ENCODE measurements around the gene GDF7.

Gene GDF7

DNA sequence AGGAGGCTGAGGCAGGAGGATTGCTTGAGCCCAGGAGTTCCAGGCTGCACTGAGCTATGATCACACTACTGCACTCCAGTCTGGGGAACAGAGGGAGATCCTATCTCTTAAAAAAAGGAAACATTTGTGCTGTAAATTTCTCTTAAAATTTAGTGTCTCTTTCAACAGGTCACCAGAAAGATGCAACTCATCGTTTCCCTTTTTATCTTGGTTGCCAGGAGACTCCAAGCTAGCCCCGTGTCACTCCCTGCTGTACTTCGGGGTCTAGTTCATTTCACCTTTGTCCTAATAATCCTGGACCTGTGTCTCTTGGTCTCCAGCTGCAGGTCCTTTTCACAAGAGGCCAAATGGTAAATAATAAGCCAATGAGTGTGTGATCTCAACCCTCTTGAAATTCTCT lies 23.1 kb upstream of the GDF7 start:
- Histone ChIP-seq H3K9me3 (no peaks in the 10 kb centered on the region), H3K36me3 (peaks cover 79% of the 10 kb centered on the region), H3K4me1 (ENCODE audit: control insufficient read depth in 1 of 2, insufficient read depth in 1 of 2, low read depth in 1 of 2, low read length in 1 of 2) (peaks cover under 1 to 7% of the 10 kb centered on the region in 2 experiments), H3K4me3 (ENCODE audit: low read depth in 1 of 2, low read length in 1 of 2) (no peak overlapping the region), H3K27me3 (no peaks in the 10 kb centered on the region), H3K27ac (no peak overlapping the region)
- no peak for TF ChIP-seq CTCF (IDR thresholded peaks at IDR 0.05)

DNA sequence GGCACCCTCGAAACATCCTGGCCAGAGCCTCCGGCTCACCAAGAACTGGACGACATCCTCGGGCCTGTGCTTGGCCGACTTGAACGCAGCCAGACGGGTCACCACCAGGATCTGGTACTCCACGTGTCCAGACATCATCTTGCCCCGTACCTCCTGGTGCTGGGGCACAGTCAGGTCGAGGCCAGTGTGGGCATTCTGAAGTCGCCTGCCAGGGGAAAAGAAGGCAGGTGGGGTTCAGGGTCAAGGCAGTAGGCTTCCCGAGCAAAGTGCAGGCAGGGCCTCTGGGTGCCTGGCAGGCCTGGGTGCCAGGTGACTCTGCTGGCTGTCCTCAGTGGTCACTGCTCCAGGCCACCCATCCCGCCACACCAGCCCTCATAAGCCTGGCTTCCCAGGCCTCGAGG lies 21.6 kb upstream of the GDF7 start:
- no peak overlapping the region for H3K27ac ChIP-seq
- no peak for TF ChIP-seq CTCF (IDR thresholded peaks at IDR 0.05)
- no peaks in the 10 kb centered on the region for H3K9me3 ChIP-seq
- peaks cover 64% of the 10 kb centered on the region for H3K36me3 ChIP-seq
- no peak overlapping the region for H3K4me3 ChIP-seq (ENCODE audit: low read depth in 1 of 2, low read length in 1 of 2)
- no peaks in the 10 kb centered on the region for H3K27me3 ChIP-seq
- peaks cover 15 to 22% of the 10 kb centered on the region in 2 experiments for H3K4me1 ChIP-seq (ENCODE audit: control insufficient read depth in 1 of 2, insufficient read depth in 1 of 2, low read depth in 1 of 2, low read length in 1 of 2)

DNA sequence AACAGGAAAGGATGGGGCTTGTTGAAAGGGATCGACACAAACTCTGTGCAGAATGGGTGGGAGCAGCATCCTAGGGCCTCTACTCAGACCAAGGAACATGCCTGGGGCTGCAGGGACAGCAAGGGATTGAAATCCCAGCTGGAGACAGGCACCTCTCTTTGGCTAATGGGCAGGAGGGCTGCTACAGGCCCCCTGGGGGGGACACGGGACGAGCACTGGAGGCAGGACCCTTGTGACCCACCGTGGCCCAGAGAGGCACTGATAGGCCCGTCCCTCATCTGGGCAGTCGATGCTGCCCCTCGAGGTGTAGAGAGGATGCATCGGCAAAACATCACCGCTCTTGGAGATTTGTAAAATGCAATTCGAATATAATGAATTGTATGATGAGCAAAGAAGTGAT lies 21.2 kb upstream of the GDF7 start:
- H3K4me3 ChIP-seq (ENCODE audit: low read depth in 1 of 2, low read length in 1 of 2), result no peak overlapping the region
- no peaks in the 10 kb centered on the region for H3K9me3 ChIP-seq
- H3K27me3 ChIP-seq, result no peaks in the 10 kb centered on the region
- TF ChIP-seq CTCF (IDR thresholded peaks at IDR 0.05), result no peak
- H3K27ac ChIP-seq, result no peak overlapping the region
- H3K4me1 ChIP-seq (ENCODE audit: control insufficient read depth in 1 of 2, insufficient read depth in 1 of 2, low read depth in 1 of 2, low read length in 1 of 2), result peaks cover 18 to 24% of the 10 kb centered on the region in 2 experiments
- H3K36me3 ChIP-seq, result peaks cover 60% of the 10 kb centered on the region

DNA sequence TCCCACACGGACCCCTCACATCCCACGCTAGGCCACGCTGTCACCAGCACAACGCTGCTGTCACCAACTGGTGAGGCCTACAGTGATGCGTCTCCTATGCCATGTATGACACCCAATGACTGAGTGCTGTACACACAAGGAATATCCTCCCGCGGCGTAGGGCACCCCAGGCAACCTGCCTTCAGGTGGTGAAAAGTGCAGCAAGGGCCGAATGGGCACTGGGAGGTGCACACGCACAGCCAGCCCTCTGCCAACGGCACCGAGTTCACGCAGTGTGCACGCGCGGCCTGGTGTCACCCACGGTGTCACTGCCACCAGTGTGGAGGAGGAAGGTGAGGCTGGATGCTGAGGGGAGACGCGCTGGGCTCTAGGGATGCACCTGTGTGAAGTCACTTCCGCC lies 20.5 kb upstream of the GDF7 start:
- Histone ChIP-seq H3K9me3 (no peaks in the 10 kb centered on the region), H3K4me3 (ENCODE audit: low read depth in 1 of 2, low read length in 1 of 2) (no peak overlapping the region), H3K4me1 (ENCODE audit: control insufficient read depth in 1 of 2, insufficient read depth in 1 of 2, low read depth in 1 of 2, low read length in 1 of 2) (peaks cover 22 to 28% of the 10 kb centered on the region in 2 experiments)

DNA sequence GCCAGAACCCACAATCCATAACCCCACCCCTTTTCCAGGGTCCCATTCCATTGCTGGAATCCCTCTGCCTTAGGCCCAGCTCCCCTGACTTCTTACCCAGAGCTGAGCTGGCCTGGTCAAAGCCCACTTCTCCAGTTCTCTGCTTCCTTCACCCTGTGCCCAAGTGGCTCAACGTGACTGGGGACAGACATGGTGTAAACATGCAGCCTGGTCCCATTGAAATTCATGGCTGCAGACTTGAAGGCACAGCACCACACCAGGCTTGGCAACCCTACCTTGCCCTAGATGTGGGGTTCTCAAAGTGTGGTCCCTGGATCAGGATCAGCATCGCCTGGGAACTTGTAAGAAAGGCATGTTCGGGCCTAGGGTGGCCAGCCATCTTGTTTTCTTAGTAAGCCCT lies 19.7 kb upstream of the GDF7 start:
- no peak overlapping the region for H3K4me3 ChIP-seq (ENCODE audit: low read depth in 1 of 2, low read length in 1 of 2)
- no peak overlapping the region for H3K27ac ChIP-seq
- peaks cover 26 to 35% of the 10 kb centered on the region in 2 experiments for H3K4me1 ChIP-seq (ENCODE audit: control insufficient read depth in 1 of 2, insufficient read depth in 1 of 2, low read depth in 1 of 2, low read length in 1 of 2)
- no peak for TF ChIP-seq CTCF (IDR thresholded peaks at IDR 0.05)
- H3K9me3 ChIP-seq, result no peaks in the 10 kb centered on the region
- H3K27me3 ChIP-seq, result no peaks in the 10 kb centered on the region
- H3K36me3 ChIP-seq, result peaks cover 45% of the 10 kb centered on the region

More for the DNA sequence above, 20.5 kb upstream of the GDF7 start:
- Histone ChIP-seq H3K36me3 (peaks cover 53% of the 10 kb centered on the region), H3K27ac (no peak overlapping the region), H3K27me3 (no peaks in the 10 kb centered on the region)
- no peak for TF ChIP-seq CTCF (IDR thresholded peaks at IDR 0.05)

DNA sequence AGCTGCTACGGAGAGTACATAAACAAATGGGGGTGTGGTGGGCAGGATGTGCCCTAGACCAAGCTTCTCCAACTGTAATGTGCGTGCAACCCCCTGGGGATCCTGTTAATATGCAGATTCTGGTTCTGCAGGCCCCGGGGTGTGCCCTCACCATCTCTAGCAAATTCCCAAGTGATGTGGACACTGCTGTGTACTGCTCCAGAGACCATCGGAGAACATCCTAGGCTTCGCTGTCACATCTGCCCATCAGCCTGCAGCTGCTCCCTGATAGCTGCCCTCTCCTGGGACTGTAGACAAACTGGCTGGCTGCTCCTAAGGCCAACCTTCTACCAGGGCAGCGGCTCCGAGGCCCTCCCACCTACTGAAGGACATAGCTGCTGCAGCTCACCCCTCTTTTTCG lies 19.2 kb upstream of the GDF7 start:
- Histone ChIP-seq H3K4me1 (ENCODE audit: control insufficient read depth in 1 of 2, insufficient read depth in 1 of 2, low read depth in 1 of 2, low read length in 1 of 2) (peaks cover 26 to 38% of the 10 kb centered on the region in 2 experiments), H3K27ac (no peak overlapping the region), H3K36me3 (peaks cover 40% of the 10 kb centered on the region), H3K4me3 (ENCODE audit: low read depth in 1 of 2, low read length in 1 of 2) (no peak overlapping the region), H3K27me3 (no peaks in the 10 kb centered on the region), H3K9me3 (no peaks in the 10 kb centered on the region)
- TF ChIP-seq CTCF (IDR thresholded peaks at IDR 0.05), result no peak

Data from neutrophil (primary cell).